HEK293T (cell line): ENCODE results near the gene SFXN1.

Experiments used
- CTBP1 ChIP-seq: fragments of 450-650 bp; IDR thresholded peaks from 2 replicates; pipeline ENCODE4 v1.6.1; 2016; ENCODE audit warnings: borderline replicate concordance
- ELF4 ChIP-seq: fragments of 450-650 bp; IDR thresholded peaks from 2 replicates; pipeline ENCODE4 v1.6.1; 2017; ENCODE audit warnings: antibody characterized with exemption
- FOXA1 ChIP-seq: fragments of 450-650 bp; IDR thresholded peaks from 2 replicates; pipeline ENCODE4 v1.6.1; 2016; ENCODE audit warnings: mild to moderate bottlenecking
- FOXK2 ChIP-seq: fragments of 450-650 bp; IDR thresholded peaks from 2 replicates; pipeline ENCODE4 v1.6.1; 2016; ENCODE audit warnings: mild to moderate bottlenecking
- FOXM1 ChIP-seq: fragments of 450-650 bp; IDR thresholded peaks from 2 replicates; pipeline ENCODE4 v1.6.1; 2017; ENCODE audit warnings: mild to moderate bottlenecking, borderline replicate concordance
- HDGF ChIP-seq: fragments of 450-650 bp; IDR thresholded peaks from 2 replicates; pipeline ENCODE4 v1.6.1; 2017; ENCODE audit warnings: antibody characterized with exemption, borderline replicate concordance
- L3MBTL2 ChIP-seq: fragments of 450-650 bp; conservative IDR thresholded peaks from 2 replicates; pipeline ENCODE4 v1.6.1; 2016; ENCODE audit warnings: mild to moderate bottlenecking
- LEF1 ChIP-seq: fragments of 450-650 bp; IDR thresholded peaks from 2 replicates; pipeline ENCODE4 v1.6.1; 2017; ENCODE audit warnings: mild to moderate bottlenecking, borderline replicate concordance
- NFRKB ChIP-seq: fragments of 450-650 bp; IDR thresholded peaks from 2 replicates; pipeline ENCODE4 v1.6.1; 2016; ENCODE audit warnings: mild to moderate bottlenecking, moderate library complexity
- SP1 ChIP-seq: fragments of 450-650 bp; IDR thresholded peaks from 2 replicates; pipeline ENCODE4 v1.6.1; 2017
- SUZ12 ChIP-seq: fragments of 450-650 bp; IDR thresholded peaks from 2 replicates; pipeline ENCODE4 v1.6.1; 2016; ENCODE audit warnings: mild to moderate bottlenecking
- TARDBP ChIP-seq: fragments of 450-650 bp; IDR thresholded peaks from 2 replicates; pipeline ENCODE4 v1.6.1; 2016
- ZNF384 ChIP-seq: fragments of 450-650 bp; IDR thresholded peaks from 2 replicates; pipeline ENCODE4 v1.6.1; 2016
- TF ChIP-seq, protein P1 (sequence below): fragments of 450-650 bp; IDR thresholded peaks from 2 replicates; pipeline ENCODE4 v1.6.1; 2016

- TF ChIP-seq SP1 (no peak), TARDBP (no peak), LEF1 (no peak), FOXK2 (no peak), NFRKB (no peak), L3MBTL2 (no peak), FOXM1 (no peak), FOXA1 (no peak), HDGF (no peak), ZNF384 (no peak), ELF4 (no peak), SUZ12 (no peak), CTBP1 (no peak)
- TF ChIP-seq, protein P1, sequence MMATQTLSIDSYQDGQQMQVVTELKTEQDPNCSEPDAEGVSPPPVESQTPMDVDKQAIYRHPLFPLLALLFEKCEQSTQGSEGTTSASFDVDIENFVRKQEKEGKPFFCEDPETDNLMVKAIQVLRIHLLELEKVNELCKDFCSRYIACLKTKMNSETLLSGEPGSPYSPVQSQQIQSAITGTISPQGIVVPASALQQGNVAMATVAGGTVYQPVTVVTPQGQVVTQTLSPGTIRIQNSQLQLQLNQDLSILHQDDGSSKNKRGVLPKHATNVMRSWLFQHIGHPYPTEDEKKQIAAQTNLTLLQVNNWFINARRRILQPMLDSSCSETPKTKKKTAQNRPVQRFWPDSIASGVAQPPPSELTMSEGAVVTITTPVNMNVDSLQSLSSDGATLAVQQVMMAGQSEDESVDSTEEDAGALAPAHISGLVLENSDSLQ: no peak
These were observed 11.5 kb downstream of the SFXN1 start for GRCh38 chr5:175489693-175490443.
